Amniotic stem cell (primary cell): ENCODE measurements around the gene DEFB127.
"Not testable (repeated sequence)": the region's sequence is repeated elsewhere in the genome, so short reads cannot be mapped to it uniquely, and the experiment has no call there.

Experiments used
- DNase-seq: peaks from one replicate; lab custom pipeline; 2025; lab: John Stamatoyannopoulos, UW

Gene DEFB127

GRCh38 chr20:157154-157553 is at the start of gene DEFB127:
TSS of gene DEFB127 (plus strand) at chr20:157454. CDS start at chr20:157545, 91 bp downstream.
- no peak for DNase-seq

GRCh38 chr20:112396-112795 is 44.9 kb upstream of the DEFB127 start:
- DNase-seq = no peak

- DNase-seq = no peak
These were observed 39.7 kb upstream of the DEFB127 start for GRCh38 chr20:117518-117917.

GRCh38 chr20:129786-130323 is 27.4 kb upstream of the DEFB127 start:
- not testable (repeated sequence) for DNase-seq

GRCh38 chr20:137668-138490 is 19.4 kb upstream of the DEFB127 start:
- no peak for DNase-seq

- DNase-seq = no peak
These were observed 15.0 kb upstream of the DEFB127 start, which contains the start of gene DEFB126 for GRCh38 chr20:142290-142689. TSS of gene DEFB126 (plus strand) at chr20:142590. CDS start at chr20:142629, 39 bp downstream.

GRCh38 chr20:145877-146276 is 11.4 kb upstream of the DEFB127 start:
- DNase-seq = no peak

- DNase-seq = no peak
These were observed 5.1 kb upstream of the DEFB127 start for GRCh38 chr20:152131-152530.

- no peak for DNase-seq
These were observed 7.4 kb downstream of the DEFB127 start for GRCh38 chr20:164618-165017.

- DNase-seq = no peak
These were observed 11.6 kb downstream of the DEFB127 start for GRCh38 chr20:168876-169275.

- no peak for DNase-seq
These were observed 27.0 kb downstream of the DEFB127 start for GRCh38 chr20:184288-184687.

GRCh38 chr20:187733-188132 is 30.5 kb downstream of the DEFB127 start:
- no peak for DNase-seq

- no peak for DNase-seq
These were observed 32.4 kb downstream of the DEFB127 start, which contains the start of gene DEFB128 for GRCh38 chr20:189611-190010. TSS of gene DEFB128 (minus strand) at chr20:189711. CDS start at chr20:189623, 88 bp downstream.

- no peak for DNase-seq
These were observed 41.0 kb downstream of the DEFB127 start for GRCh38 chr20:198225-198624.

GRCh38 chr20:199996-200395 is 42.7 kb downstream of the DEFB127 start:
- no peak for DNase-seq

GRCh38 chr20:203630-204029 is 46.4 kb downstream of the DEFB127 start:
- not testable (repeated sequence) for DNase-seq
